Keratinocyte (primary cell): ENCODE results near the gene HPCAL4. TPM values are rescaled to one million over a fixed set of nuclear protein-coding genes. Genes with fewer than 3 reads are reported as not detected.

ENCODE experiments used
- DNase-seq: peaks from one replicate; pipeline ENCODE4 v3.0.0-alpha.2; 2011; ENCODE audit warnings: low read depth, missing footprints, low spot score
- FAIRE-seq: peaks from 2 replicates; lab custom pipeline; 2011; peaks lifted over from hg19 to GRCh38; lab: Jason Lieb, UNC
- H2AFZ ChIP-seq: 2 replicates; pipeline ENCODE4 v1.6.0; 2012; ENCODE audit warnings: low read length, control low read depth, inconsistent platforms; ENCODE audit not compliant: control insufficient read depth
- H3K27ac ChIP-seq: 2 replicates; pipeline ENCODE4 v1.5.1; 2011; ENCODE audit warnings: low read length; ENCODE audit not compliant: control insufficient read depth, insufficient read depth
- H3K27me3 ChIP-seq: 3 replicates; pipeline ENCODE4 v1.6.0; 2011; ENCODE audit warnings: low read length; ENCODE audit not compliant: control insufficient read depth, insufficient read depth; ENCODE audit errors: extremely low read depth
- H3K36me3 ChIP-seq, 2 experiments: 2 replicates in 1 of 2; 3 replicates in 1 of 2; pipeline ENCODE4 v1.5.1; 2011; ENCODE audit warnings: low read length in 2 of 2, mild to moderate bottlenecking in 1 of 2; ENCODE audit not compliant: control insufficient read depth in 2 of 2, insufficient read depth in 2 of 2; ENCODE audit errors: extremely low read depth in 1 of 2
- H3K4me1 ChIP-seq: 3 replicates; pipeline ENCODE4 v1.5.1; 2011; ENCODE audit warnings: low read length; ENCODE audit not compliant: control insufficient read depth, insufficient read depth; ENCODE audit errors: extremely low read depth
- H3K4me2 ChIP-seq: 3 replicates; pipeline ENCODE4 v1.6.0; 2011; ENCODE audit warnings: low read depth, low read length; ENCODE audit not compliant: control insufficient read depth, insufficient read depth; ENCODE audit errors: extremely low read depth
- H3K4me3 ChIP-seq, 3 experiments: fragments of 200-600 bp in 1 of 3; sonication (generic) in 1 of 3; 2 replicates in 2 of 3; 3 replicates in 1 of 3; pipeline ENCODE4 v1.5.1; 2011 to 2016; ENCODE audit warnings: low read length in 3 of 3, mild to moderate bottlenecking in 3 of 3, control low read depth in 2 of 3, inconsistent platforms in 1 of 3, low read depth in 1 of 3, mixed read lengths in 1 of 3, mixed run types in 1 of 3, moderate library complexity in 1 of 3; ENCODE audit not compliant: control insufficient read depth in 2 of 3, insufficient read depth in 2 of 3; ENCODE audit errors: extremely low read depth in 1 of 3
- H3K79me2 ChIP-seq: 2 replicates; pipeline ENCODE4 v1.6.0; 2012; ENCODE audit warnings: low read length; ENCODE audit not compliant: control insufficient read depth, insufficient read depth
- H3K9ac ChIP-seq: 3 replicates; pipeline ENCODE4 v1.6.0; 2011; ENCODE audit warnings: low read length; ENCODE audit not compliant: control insufficient read depth, insufficient read depth; ENCODE audit errors: extremely low read depth
- H3K9me1 ChIP-seq: 3 replicates; pipeline ENCODE4 v1.6.0; 2011; ENCODE audit warnings: low read length; ENCODE audit not compliant: control insufficient read depth, insufficient read depth; ENCODE audit errors: extremely low read depth
- H3K9me3 ChIP-seq: 2 replicates; pipeline ENCODE4 v1.5.1; 2012; ENCODE audit warnings: low read depth, low read length; ENCODE audit not compliant: control insufficient read depth
- H4K20me1 ChIP-seq: 3 replicates; pipeline ENCODE4 v1.6.0; 2011; ENCODE audit warnings: low read length; ENCODE audit not compliant: control insufficient read depth, insufficient read depth; ENCODE audit errors: extremely low read depth
- EZH2 ChIP-seq: IDR thresholded peaks from one replicate; pipeline ENCODE4 v1.6.1; 2012; ENCODE audit warnings: inconsistent platforms, mild to moderate bottlenecking, low read length, moderate library complexity
- dilution Hi-C: fragments of 300-500 bp; cut with MboI; formaldehyde crosslinking; loops from one replicate; pipeline ENCODE4 v1.7.0; 2020; ENCODE audit warnings: low sequenced_read_pairs; ENCODE audit not compliant: extremely low pct_ligation_motif_present
- polyA plus RNA-seq, 5 experiments: library from polyadenylated mRNA; depleted of rRNA in 3 of 5; stranded (reverse) in 3 of 5; stranded (forward) in 1 of 5; unstranded in 1 of 5; fragments of >200 nt; gene quantifications; 1 replicate in 1 of 5; 2 replicates in 3 of 5; 3 replicates in 1 of 5; pipeline versions ENCODE4 v1.2.1 to v1.2.3, GENCODE V29; 2011 to 2012; ENCODE audit warnings: missing spikeins in 2 of 5, low read depth in 1 of 5, low replicate concordance in 1 of 5
- TF ChIP-seq, protein P1 (sequence below), 3 experiments: IDR thresholded peaks in 1 of 3; conservative IDR thresholded peaks in 1 of 3; optimal IDR thresholded peaks in 1 of 3; 2 replicates in 2 of 3; 3 replicates in 1 of 3; pipeline versions ENCODE3 to v1.5.1; 2011; ENCODE audit warnings: low read length in 3 of 3, mild to moderate bottlenecking in 3 of 3, moderate library complexity in 2 of 3, control low read depth in 1 of 3, inconsistent platforms in 1 of 3; ENCODE audit not compliant: insufficient read depth in 2 of 3; ENCODE audit errors: extremely low read depth in 1 of 3

Gene HPCAL4
- polyA plus RNA-seq, 1 donor (not counting 4 experiments of a cell fraction or from before 2014, with no cell fraction given), result not detected

DNA sequence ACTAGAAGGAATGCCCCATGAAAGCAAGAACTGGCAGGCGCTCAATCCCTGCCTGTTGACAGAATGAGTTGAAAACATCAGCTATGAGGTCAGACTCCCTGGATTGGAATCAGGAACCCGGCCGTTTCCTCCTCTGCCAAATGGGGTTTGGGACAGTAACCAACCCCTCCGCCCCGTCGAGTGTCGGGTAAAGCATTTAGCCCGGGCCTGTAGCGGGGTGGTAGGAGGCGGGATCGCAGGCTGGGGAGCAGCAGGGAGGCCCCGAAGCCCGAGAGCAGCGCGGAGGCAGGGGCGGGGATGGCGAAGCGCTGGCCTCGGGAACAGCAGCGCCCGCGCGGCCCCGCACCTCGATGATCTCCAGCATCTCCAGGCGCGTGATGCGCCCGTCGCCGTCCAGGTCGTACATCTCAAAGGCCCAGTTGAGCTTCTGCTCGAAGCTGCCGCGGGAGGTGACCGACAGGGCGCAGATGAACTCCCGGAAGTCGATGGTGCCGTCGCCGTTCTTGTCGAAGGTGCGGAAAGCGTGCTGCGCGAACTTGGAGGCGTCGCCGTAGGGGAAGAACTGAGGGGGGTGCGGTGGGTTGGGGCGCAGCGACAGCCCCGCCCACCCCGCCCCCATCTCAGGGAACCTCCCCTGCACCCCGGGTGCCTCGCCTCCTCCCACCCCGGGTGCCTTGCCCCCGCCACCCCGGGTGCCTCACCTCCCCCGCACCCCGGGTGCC is 7.5 kb downstream of the HPCAL4 start:
- no peaks in the 10 kb centered on the region for H4K20me1 ChIP-seq
- TF ChIP-seq, protein P1, sequence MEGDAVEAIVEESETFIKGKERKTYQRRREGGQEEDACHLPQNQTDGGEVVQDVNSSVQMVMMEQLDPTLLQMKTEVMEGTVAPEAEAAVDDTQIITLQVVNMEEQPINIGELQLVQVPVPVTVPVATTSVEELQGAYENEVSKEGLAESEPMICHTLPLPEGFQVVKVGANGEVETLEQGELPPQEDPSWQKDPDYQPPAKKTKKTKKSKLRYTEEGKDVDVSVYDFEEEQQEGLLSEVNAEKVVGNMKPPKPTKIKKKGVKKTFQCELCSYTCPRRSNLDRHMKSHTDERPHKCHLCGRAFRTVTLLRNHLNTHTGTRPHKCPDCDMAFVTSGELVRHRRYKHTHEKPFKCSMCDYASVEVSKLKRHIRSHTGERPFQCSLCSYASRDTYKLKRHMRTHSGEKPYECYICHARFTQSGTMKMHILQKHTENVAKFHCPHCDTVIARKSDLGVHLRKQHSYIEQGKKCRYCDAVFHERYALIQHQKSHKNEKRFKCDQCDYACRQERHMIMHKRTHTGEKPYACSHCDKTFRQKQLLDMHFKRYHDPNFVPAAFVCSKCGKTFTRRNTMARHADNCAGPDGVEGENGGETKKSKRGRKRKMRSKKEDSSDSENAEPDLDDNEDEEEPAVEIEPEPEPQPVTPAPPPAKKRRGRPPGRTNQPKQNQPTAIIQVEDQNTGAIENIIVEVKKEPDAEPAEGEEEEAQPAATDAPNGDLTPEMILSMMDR (optimal IDR thresholded peaks at IDR 0.05 in 1 of 3, IDR thresholded peaks at IDR 0.05 in 1 of 3, conservative IDR thresholded peaks at IDR 0.05 in 1 of 3; ENCODE audit: extremely low read depth in 1 of 3, insufficient read depth in 2 of 3, low read length in 3 of 3), result no peak
- peak; percentile 32 for TF ChIP-seq EZH2
- H3K27me3 ChIP-seq, result peaks cover 59% of the 10 kb centered on the region
- no peak overlapping the region for H3K9ac ChIP-seq
- no peaks in the 10 kb centered on the region for H3K79me2 ChIP-seq
- H3K9me1 ChIP-seq, result no peaks in the 10 kb centered on the region
- H3K4me2 ChIP-seq, result no peak overlapping the region
- no peaks in the 10 kb centered on the region for H3K9me3 ChIP-seq
- no peak overlapping the region for H3K27ac ChIP-seq
- DNase-seq (no peak), FAIRE-seq (no peak)
- dilution Hi-C loops, result no loop called here
- no peaks in the 10 kb centered on the region for H3K36me3 ChIP-seq
- H3K4me1 ChIP-seq, result no peaks in the 10 kb centered on the region
- no peak overlapping the region for H3K4me3 ChIP-seq
- no peak overlapping the region for H2AFZ ChIP-seq

DNA sequence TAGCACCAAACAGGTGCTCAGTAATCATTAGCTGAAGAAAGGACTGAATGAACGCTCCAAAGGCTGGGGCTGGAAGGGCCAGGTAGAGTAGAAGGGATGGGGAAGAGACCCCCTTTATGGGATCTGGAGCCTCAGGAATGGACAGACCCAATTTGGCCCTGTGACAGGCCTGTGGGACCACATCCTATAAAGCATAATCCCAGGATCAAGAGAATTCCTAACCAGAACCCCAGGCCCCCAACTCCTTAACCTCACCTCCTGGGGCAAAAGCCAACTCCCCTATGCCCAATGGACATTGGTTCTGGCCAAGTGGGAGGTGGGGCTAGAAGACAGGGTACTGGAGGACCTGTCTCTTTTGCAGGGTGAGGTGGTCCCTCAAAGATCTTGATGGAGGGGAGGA is 9.2 kb downstream of the HPCAL4 start:
- peaks cover 50% of the 10 kb centered on the region for H3K27me3 ChIP-seq
- dilution Hi-C loops, result no loop called here
- no peak overlapping the region for H3K9ac ChIP-seq

More for the DNA sequence above, 9.2 kb downstream of the HPCAL4 start:
- TF ChIP-seq, protein P1 (optimal IDR thresholded peaks at IDR 0.05 in 1 of 3, IDR thresholded peaks at IDR 0.05 in 1 of 3, conservative IDR thresholded peaks at IDR 0.05 in 1 of 3; ENCODE audit: extremely low read depth in 1 of 3, insufficient read depth in 2 of 3, low read length in 3 of 3), result no peak
- TF ChIP-seq EZH2, result no peak
- Histone ChIP-seq H3K4me2 (no peak overlapping the region), H3K4me3 (no peak overlapping the region), H3K27ac (no peak overlapping the region), H4K20me1 (peaks cover 2% of the 10 kb centered on the region), H3K36me3 (no peaks in the 10 kb centered on the region), H3K9me1 (no peaks in the 10 kb centered on the region), H2AFZ (no peak overlapping the region), H3K4me1 (no peaks in the 10 kb centered on the region), H3K9me3 (no peaks in the 10 kb centered on the region), H3K79me2 (no peaks in the 10 kb centered on the region)
- FAIRE-seq (no peak), DNase-seq (no peak)
